MM.1S (cell line): ENCODE data around the gene SEPSECS.

Experiments
- DNase-seq: peaks from one replicate; pipeline ENCODE4 v3.0.0-alpha.2; 2015
- H2AFZ ChIP-seq: fragments of 300-600 bp; sonication (generic); 2 replicates; pipeline ENCODE4 v1.6.0; 2016; ENCODE audit warnings: antibody characterized with exemption, low read length
- H3F3A ChIP-seq: fragments of 300-600 bp; sonication (generic); 2 replicates; pipeline ENCODE4 v1.6.1; 2016; ENCODE audit warnings: mild to moderate bottlenecking, antibody characterized with exemption, low read length, moderate library complexity, mixed read lengths; ENCODE audit not compliant: insufficient read depth
- H3K27ac ChIP-seq: fragments of 300-600 bp; sonication (generic); 2 replicates; pipeline ENCODE4 v1.5.1; 2016; ENCODE audit warnings: mild to moderate bottlenecking, low read length
- H3K27me3 ChIP-seq: fragments of 300-600 bp; sonication (generic); replicated peaks from 2 replicates; pipeline ENCODE4 v1.6.0; 2016; ENCODE audit warnings: low read length; ENCODE audit not compliant: insufficient read depth
- H3K36me3 ChIP-seq: fragments of 300-600 bp; sonication (generic); replicated peaks from 2 replicates; pipeline ENCODE4 v1.6.1; 2016; ENCODE audit warnings: mild to moderate bottlenecking, low read length, mixed read lengths; ENCODE audit not compliant: insufficient read depth
- H3K4me1 ChIP-seq: fragments of 300-600 bp; sonication (generic); 2 replicates; pipeline ENCODE4 v1.6.1; 2016; ENCODE audit warnings: low read length, mixed read lengths
- H3K4me2 ChIP-seq: fragments of 300-600 bp; sonication (generic); 2 replicates; pipeline ENCODE4 v1.6.0; 2016; ENCODE audit warnings: low read depth, low read length
- H3K4me3 ChIP-seq: fragments of 300-600 bp; sonication (generic); 2 replicates; pipeline ENCODE4 v1.5.1; 2016; ENCODE audit warnings: low read length, mixed read lengths
- H3K79me2 ChIP-seq: fragments of 300-600 bp; sonication (generic); 2 replicates; pipeline ENCODE4 v1.6.1; 2016; ENCODE audit warnings: mixed run types, low read length, mixed read lengths
- H3K9ac ChIP-seq: fragments of 300-600 bp; sonication (generic); 2 replicates; pipeline ENCODE4 v1.6.1; 2016; ENCODE audit warnings: low read length, mixed read lengths
- H3K9me2 ChIP-seq: fragments of 300-600 bp; sonication (generic); replicated peaks from 2 replicates; pipeline ENCODE4 v1.6.1; 2016; ENCODE audit warnings: mild to moderate bottlenecking, low read length, mixed read lengths; ENCODE audit not compliant: insufficient read depth
- H3K9me3 ChIP-seq: fragments of 300-600 bp; sonication (generic); replicated peaks from 2 replicates; pipeline ENCODE4 v1.6.1; 2016; ENCODE audit warnings: mild to moderate bottlenecking, low read length, mixed read lengths; ENCODE audit not compliant: insufficient read depth
- H4K20me1 ChIP-seq: fragments of 300-600 bp; sonication (generic); 2 replicates; pipeline ENCODE4 v1.6.1; 2016; ENCODE audit warnings: mild to moderate bottlenecking, low read length, moderate library complexity, mixed read lengths; ENCODE audit not compliant: insufficient read depth
- CTCF ChIP-seq: fragments of 300-600 bp; sonication (generic); IDR thresholded peaks from 2 replicates; pipeline ENCODE4 v1.5.1; 2016; ENCODE audit warnings: antibody characterized with exemption, low read length, mixed read lengths
- EZH2 ChIP-seq: fragments of 300-600 bp; sonication (generic); optimal IDR thresholded peaks from 2 replicates; pipeline ENCODE3; 2017; ENCODE audit warnings: low read depth, mild to moderate bottlenecking, antibody characterized with exemption, low read length, mixed read lengths
- EZH2phosphoT487 ChIP-seq: fragments of 300-600 bp; sonication (generic); IDR thresholded peaks from 2 replicates; pipeline ENCODE4 v1.6.1; 2018; ENCODE audit warnings: antibody characterized with exemption, low read length

Gene SEPSECS

GRCh38 chr4:25112366-25112994 is 47.8 kb downstream of the SEPSECS start:
- H3F3A ChIP-seq, result no peaks in the 10 kb centered on the region
- no peaks in the 10 kb centered on the region for H3K27me3 ChIP-seq
- no peaks in the 10 kb centered on the region for H3K79me2 ChIP-seq
- no peak overlapping the region for H3K9ac ChIP-seq
- no peak overlapping the region for H2AFZ ChIP-seq
- TF ChIP-seq EZH2 (no peak), EZH2phosphoT487 (no peak), CTCF (no peak)
- DNase-seq, result no peak
- no peak overlapping the region for H3K27ac ChIP-seq
- no peaks in the 10 kb centered on the region for H4K20me1 ChIP-seq
- no peaks in the 10 kb centered on the region for H3K36me3 ChIP-seq
- H3K4me2 ChIP-seq, result no peak overlapping the region
- no peaks in the 10 kb centered on the region for H3K4me1 ChIP-seq
- H3K9me3 ChIP-seq, result no peaks in the 10 kb centered on the region
- no peaks in the 10 kb centered on the region for H3K9me2 ChIP-seq
- no peak overlapping the region for H3K4me3 ChIP-seq

- Histone ChIP-seq H3K4me1 (no peaks in the 10 kb centered on the region), H3K4me3 (no peak overlapping the region), H3K36me3 (no peaks in the 10 kb centered on the region), H2AFZ (no peak overlapping the region), H3K9me2 (no peaks in the 10 kb centered on the region), H3F3A (no peaks in the 10 kb centered on the region), H3K9ac (no peak overlapping the region), H4K20me1 (no peaks in the 10 kb centered on the region), H3K27me3 (no peaks in the 10 kb centered on the region), H3K79me2 (no peaks in the 10 kb centered on the region), H3K4me2 (no peak overlapping the region), H3K9me3 (no peaks in the 10 kb centered on the region), H3K27ac (no peak overlapping the region)
- TF ChIP-seq EZH2phosphoT487 (no peak), EZH2 (no peak), CTCF (no peak)
- no peak for DNase-seq
These were observed 48.5 kb downstream of the SEPSECS start for GRCh38 chr4:25111648-25112196.

- Histone ChIP-seq H3K36me3 (no peaks in the 10 kb centered on the region), H2AFZ (no peak overlapping the region), H3K9me3 (no peaks in the 10 kb centered on the region), H3K4me1 (no peaks in the 10 kb centered on the region), H4K20me1 (no peaks in the 10 kb centered on the region), H3K79me2 (no peaks in the 10 kb centered on the region), H3K27me3 (no peaks in the 10 kb centered on the region), H3K9ac (no peak overlapping the region), H3K4me3 (no peak overlapping the region), H3K27ac (no peak overlapping the region), H3K4me2 (no peak overlapping the region), H3K9me2 (no peaks in the 10 kb centered on the region), H3F3A (no peaks in the 10 kb centered on the region)
- TF ChIP-seq EZH2 (no peak), CTCF (no peak), EZH2phosphoT487 (no peak)
- no peak for DNase-seq
These were observed 49.5 kb downstream of the SEPSECS start for GRCh38 chr4:25110527-25111329.
